GM19099 (cell line): ENCODE data around the gene SLC22A4.

Source experiments
- POLR2A ChIP-seq: IDR thresholded peaks from 3 replicates; pipeline ENCODE4 v1.6.1; 2011; ENCODE audit warnings: low read depth; ENCODE audit not compliant: insufficient read length; ENCODE audit errors: extremely low read depth

The SLC22A4 gene

DNA sequence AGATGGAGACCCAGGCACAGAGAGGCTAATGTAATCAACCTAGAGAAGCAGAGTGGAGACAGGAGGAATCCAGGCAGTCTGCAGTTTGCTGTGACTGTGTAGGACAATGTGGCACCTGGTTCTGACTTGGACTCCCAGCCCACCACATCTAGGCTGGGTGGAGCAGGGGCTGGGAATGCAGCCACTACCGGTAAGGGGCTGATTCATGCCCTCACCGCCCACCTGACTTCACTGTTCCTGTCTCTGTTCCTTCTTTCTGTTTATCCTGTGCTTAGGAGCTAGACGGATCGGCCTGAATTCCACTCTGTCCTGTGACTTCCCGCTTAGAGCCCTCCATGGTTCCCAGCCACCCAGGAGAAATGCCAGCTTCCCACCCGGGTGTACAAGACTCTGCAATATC lies 34.1 kb upstream of the SLC22A4 start:
- TF ChIP-seq POLR2A = no peak

DNA sequence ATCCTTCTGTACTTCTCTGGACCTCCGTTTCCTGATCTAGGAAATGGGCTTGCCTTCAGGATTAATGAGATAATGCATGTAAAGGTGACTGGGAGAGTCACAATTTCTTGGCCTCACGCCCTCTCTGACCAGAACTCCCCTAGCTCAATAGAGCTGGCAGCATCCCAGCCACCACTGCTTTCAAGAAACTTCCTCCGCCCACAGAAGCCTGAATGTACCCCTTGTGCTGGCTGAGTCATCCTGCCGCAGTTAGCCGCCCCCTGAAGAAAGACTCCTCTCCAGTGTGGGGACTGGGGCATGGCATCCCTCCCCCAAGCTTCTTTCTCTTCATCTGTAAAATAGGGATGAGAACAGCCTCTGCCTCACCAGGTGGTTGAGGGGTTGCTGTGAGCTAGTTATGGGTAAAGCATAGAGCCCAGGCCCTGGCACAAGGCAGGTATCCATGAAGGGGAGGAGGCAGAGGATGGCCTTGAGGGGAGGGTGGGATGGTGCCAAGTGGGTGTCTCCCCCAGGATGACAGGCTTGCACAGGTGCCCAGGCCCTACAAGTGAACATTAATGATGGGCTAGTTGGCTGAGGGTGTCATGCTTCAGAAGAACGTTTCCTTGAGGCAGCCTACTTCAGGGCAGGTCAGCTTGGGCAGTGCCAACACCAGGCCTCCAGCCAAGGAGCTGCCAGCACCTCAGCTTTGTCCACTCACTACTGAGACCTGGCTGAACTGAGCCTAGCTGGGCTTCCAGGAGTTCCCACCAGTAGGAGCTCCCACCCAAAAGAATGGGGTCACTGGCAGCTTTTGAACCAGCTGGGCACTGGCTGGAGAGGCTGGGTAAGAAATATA lies 33.3 kb upstream of the SLC22A4 start:
- TF ChIP-seq POLR2A = no peak

DNA sequence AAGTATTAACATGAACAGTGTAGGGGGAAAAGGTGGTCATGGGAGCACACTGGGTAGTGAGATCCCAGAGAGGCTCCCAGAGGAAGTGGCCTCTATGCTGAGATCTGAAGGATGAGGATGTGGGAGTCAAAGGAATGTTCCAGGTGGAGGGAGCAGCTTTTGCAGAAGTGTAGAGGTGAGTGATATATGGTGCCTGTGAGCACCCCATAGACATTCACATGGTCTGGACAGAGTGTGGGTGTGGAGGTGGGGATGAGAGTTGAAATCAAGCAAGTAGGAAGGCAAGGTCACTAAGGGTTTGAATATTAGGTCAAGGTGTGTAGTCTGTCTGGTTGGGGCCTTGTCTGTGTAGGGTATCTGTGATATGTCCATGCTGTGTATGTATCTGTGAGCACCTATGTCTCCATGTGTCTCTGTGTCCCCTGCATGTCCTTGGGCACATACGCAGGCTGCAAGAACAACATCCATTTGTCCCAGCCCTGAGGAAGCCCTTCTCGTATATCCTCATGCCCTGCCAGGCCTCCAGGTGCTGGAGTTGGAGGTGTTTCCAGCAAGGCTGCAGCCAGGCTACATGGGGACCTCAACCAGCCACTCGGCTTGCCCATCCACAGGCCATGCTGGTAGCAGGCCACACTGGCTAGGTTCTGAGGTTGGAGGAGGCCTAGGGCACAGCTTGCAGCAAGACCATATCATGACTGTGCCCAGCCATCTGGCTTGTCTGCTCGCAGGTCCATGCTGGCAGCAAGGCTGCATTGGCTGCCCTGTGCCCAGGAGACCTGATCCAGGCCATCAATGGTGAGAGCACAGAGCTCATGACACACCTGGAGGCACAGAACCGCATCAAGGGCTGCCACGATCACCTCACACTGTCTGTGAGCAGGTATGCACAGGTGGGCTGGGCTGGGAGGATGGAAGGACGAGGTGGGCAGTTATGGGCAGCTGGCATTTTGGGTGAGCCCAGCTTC lies 32.0 kb upstream of the SLC22A4 start:
- no peak for TF ChIP-seq POLR2A

DNA sequence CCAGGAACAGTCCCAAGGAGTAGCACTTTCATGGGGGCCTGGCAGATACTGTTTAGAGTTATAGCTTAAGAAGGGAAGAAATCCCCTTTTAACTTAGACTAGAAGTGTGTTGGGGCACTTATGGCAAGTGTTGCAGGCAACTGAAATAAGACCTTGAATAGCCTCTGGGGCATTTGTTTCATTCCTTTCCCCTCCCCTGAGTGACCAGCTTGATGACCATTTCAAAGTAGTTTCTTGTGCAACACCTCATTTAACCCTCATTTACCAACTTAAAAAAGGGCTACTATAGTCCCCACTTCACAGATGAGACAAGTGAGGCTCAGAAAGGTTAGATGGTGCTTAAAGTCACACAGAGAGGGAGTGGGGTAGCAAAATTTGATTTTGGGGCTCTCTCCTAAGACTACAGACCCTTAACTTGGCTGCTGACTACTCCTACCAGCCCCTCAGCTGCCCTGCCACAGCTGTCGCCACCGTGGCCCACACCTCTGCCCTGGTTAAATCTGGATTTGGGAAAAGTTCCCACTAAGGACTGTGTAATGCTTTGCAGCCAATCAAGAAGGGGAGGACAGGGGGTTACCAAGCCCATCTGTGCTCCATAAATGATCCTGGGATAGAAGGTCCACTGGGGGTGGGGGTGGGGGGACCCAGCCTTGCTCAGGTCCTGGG lies 31.2 kb upstream of the SLC22A4 start:
- TF ChIP-seq POLR2A = no peak

DNA sequence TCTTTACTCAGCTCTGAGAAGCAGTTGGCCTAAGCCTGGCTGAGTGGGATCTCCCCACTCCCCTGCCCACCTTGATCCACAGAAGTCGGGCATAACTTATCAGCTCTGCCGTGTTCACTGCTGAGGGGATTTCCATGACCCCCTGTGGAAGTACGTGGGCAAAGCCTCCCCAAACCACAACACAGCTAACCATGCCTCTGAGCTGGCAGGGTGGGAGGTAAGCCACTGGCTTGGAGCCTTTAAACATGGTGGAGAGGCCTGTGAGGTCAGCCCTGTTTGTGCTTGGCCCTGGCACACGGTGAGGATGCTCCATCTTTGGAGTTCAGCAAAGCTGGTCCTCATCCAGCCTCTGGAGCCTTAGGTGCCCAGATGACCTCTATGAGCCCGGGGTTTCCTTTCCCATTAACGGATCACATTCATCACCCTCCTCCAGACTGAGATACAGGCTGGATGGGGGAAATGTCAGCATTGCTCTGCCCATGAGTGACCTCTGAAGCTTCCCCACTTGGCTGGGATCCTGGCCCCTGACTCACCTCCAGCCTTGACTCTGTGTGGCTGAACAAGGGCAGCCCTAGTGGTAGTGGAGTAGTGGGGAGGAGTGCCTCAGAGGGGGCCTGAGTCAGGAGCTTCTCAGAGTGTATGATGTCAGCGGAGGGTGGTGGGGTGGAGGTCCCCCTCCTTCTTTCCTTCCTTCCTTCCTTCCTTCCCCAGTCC lies 30.5 kb upstream of the SLC22A4 start:
- no peak for TF ChIP-seq POLR2A

DNA sequence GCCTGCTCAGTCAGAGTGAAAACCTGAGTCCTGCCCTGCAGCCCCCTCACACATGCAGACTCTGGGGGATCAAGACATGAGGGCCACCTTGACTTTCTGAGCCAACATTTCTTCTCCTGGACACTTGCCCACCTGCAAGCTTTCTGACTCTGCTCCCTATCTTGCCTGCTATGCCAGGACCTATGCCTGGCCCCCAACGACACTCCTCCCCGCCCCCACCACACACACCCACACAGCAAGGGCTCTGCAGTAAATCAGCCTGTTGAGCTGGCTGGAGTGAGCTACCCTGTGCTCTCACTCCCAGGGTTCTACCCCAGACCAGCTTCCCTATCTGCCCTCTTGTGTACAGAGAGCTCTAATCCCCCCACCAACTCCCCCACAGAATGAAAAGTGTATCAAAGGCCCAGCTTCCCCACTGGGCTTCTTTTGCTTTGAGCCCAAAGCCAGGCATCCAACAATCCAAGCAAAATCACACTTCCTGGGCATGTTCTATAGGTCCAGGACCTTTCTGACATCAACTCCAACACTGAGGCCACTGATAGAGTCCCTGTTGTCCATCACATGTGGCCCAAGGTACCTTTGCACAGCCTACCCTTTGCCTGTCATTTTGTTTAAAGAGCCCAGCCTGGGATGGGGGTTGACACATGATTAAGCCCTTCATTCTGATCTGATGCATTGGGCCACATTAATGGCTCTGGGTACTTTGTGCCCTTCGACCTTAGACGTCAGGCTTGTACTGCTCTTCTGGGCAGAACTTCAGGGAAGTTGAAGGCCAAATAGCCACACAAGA lies 29.5 kb upstream of the SLC22A4 start:
- no peak for TF ChIP-seq POLR2A

DNA sequence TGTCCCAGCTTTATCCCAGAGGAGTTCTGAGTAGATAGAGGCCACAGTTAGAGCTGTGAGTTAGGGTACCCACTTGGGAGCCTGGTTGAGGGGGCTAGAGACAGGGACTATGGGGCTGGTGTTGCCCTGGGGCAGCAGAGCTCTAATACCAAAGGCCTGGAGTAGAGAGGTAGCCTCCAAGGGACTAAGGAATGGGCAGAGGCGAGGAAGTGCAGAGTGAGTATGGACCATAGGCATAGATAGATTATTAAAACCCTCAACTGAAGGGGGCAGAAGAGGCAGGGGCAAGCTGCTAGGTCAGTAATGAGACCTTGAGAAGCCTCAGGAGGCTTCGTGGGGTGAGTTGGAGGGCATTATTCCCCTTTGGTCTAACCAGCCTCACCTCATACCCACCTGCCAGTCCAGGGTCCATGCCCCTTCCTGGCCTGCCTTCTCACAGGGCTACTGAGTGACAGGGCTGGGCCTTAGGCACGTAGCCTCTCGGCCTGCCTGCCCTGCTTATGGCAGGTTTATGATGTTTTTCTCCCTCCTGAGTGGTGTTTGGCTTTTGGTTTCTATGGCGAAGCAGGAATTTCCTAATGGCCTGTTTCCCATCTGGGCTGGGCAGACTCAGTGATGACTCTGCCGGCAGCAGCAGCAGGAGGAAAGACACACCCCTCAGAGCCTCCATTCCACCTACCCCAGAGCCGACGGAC lies 28.7 kb upstream of the SLC22A4 start:
- no peak for TF ChIP-seq POLR2A

DNA sequence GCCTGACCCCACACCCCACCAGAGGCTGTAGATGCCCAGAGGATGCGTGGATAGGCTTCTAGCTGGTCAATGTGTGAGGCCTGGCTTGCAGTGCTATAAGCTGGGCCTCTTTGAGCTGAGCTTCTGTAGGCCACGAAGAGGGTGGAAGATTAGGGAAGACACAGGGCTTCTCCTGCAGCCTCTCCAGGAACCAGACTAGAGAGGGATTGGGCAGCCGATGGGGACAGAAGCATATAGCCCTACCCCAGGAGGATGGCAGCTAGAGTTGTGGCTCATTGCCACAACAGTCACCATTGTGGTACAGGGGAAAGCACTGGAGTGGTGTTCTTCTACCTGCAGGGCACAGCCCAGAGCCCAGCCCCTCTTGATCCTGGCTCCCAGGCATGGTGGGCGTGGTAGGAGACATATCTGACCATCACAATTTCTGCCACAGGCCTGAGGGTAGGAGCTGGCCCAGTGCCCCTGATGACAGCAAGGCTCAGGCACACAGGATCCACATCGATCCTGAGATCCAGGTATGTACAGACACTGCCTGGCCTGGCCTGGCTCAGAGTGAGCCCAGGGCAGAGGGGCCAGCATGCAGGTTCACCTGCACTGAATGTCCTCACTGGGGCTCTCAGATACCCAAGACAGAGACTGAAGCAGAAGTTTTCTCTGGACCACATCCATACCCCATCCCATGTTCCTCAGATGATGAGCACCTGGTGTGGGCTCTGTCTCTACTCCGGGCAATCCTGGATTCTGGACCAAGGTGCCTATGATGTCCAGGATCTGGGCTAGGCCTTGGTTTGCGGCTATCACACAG lies 28.0 kb upstream of the SLC22A4 start:
- no peak for TF ChIP-seq POLR2A

DNA sequence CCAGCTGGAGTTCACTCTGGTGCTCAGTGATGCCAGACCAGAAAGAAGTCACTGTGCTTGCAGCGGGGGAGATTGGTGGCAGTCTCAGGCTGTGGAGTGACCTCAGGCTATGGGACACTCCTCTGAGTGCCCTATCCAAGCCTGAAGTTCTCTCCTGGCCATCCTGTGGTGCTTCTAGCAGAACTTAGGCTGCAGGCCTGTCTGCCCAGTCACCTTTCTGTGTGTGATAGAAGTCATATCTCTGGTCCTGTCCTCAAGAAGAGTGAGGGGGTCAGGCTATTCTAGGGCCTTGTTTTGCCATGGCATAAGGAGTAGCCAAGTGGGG lies 27.4 kb upstream of the SLC22A4 start:
- no peak for TF ChIP-seq POLR2A

DNA sequence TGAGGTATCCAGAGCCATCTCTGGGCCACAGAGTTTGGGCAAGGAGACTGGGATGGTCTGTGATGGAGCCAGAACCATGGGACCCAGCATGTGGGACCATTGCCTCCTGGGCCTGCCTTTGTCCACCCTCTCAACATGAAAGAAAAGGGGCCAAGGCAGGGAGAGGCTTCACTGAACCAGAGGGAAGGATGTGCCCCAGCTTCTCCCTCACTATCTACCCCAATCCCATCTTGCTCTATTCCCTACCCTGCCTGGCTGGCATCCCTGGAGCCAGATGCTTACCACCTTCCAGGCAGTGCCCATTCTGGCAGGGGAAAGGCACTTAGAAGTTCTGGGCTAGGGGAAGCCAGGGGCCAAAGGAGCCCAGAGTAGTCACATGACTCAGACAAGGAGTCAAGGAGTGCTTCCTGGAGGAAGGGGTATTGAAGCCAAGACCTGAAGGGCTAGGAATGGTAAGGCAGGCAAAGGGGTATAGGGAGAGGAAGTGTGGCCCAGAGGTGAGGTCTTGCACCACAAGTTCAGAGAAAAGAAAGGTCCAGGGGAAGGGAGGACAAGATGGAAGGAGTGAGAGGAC lies 26.9 kb upstream of the SLC22A4 start:
- TF ChIP-seq POLR2A = no peak

DNA sequence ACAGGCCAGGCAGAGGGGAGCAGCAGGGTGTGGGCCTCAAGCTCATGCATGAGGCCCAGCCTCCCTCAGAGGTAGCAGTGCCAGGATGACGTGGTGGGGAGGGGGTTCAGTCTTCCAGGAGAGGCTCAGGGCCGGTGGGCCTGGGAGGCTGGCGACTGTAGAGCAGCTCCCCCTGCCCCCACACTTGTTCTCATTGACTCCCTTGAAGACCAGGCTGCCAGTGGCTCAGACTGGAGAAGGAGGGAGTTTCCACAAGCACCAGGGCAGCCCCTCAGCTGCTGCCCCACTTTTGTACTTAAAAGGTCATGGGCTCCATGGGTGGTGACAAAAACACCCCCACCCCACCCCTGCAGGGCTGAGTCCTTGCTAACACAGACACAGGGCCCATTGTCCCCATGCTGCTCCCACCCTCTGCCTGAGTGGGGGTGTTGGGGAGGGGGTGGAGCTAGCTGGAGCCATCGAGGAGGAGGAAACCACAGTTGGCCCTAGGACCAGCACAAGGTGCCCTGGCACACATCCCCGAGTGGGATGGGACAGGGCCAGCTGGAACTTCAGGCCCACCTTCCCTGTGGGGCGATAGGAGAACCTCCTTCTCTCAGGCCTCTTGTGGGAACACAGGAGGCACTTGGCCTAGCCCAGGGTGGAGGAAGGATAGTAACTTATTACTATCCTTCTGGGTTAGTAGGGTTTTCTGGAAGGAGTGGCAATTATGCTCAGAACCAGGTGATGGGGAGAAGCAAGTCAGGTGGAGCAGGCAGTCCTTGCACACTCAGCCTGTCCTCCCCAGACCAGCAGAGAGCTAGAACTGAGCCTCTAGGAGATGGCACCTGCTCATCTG lies 26.0 kb upstream of the SLC22A4 start:
- TF ChIP-seq POLR2A = no peak

DNA sequence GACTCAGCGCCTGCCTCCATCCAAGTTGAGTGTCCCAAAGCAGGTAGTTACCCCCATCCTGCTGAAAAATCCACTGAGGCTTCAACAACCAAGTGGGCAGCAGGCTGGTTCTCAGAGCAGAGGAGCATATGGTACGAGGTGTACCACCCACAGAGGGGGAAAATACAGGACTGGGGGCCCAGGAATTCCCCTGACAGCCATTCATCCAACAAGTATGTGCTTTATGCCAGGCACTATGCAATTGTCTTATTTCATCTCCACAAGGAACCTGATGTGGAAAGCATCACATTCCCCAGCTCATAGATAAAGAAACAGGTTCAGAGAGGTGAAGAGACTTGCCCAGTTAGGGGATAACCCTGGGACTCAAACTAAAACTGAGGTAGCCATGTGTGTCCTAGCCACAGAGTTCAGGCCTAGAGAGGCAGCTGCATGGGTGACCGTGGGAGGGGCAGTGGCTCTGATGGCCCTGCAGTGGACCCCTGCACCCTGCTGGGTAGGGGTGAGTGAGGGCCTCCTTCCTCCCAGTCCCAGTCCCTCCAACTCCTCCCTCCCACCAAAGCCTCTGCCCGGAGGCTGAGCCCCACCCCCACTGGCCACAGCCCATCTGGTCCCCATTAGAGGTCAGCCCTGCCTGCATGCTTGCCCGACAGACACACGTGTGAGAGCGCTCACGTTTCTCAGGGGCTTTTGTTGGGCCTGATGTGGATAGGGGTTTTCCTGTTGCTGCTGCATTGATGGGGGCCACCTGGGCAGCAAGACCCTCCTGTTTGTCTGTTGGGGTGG lies 25.2 kb upstream of the SLC22A4 start:
- no peak for TF ChIP-seq POLR2A
